CD14-positive monocyte (primary cell): ENCODE results near the gene GPR156. TPM values are rescaled to one million over a fixed set of nuclear protein-coding genes. Genes with fewer than 3 reads are reported as not detected.
A peak's percentile ranks its signal among the peaks of the same experiment; 100 is the strongest.

Experiments used
- DNase-seq, 3 donors: peaks; one replicate each; pipeline ENCODE4 v3.0.0-alpha.2; 2011 to 2022
- H2AFZ ChIP-seq: 2 replicates; pipeline ENCODE4 v1.6.0; 2012; ENCODE audit warnings: mild to moderate bottlenecking, low read depth, low read length, inconsistent platforms; ENCODE audit not compliant: insufficient read depth, poor library complexity, severe bottlenecking
- H3K27ac ChIP-seq, 2 donors: 1 replicate in 1 of 2; 2 replicates in 1 of 2; pipeline ENCODE4 v1.5.1; 2012 to 2013; ENCODE audit warnings: low read length in 2 of 2, control low read depth in 1 of 2, inconsistent platforms in 1 of 2, low read depth in 1 of 2, mild to moderate bottlenecking in 1 of 2
- H3K27me3 ChIP-seq, 2 donors: one replicate each; pipeline versions ENCODE4 v1.6.0 to v1.6.1; 2011 to 2013; ENCODE audit warnings: low read length in 2 of 2; ENCODE audit not compliant: control insufficient read depth in 2 of 2, insufficient read depth in 2 of 2
- H3K36me3 ChIP-seq, 2 donors: replicated peaks in 1 of 2; 1 replicate in 1 of 2; 2 replicates in 1 of 2; pipeline versions ENCODE4 v1.5.1 to v1.6.1; 2012 to 2013; ENCODE audit warnings: low read length in 2 of 2, control low read depth in 1 of 2, inconsistent platforms in 1 of 2, mild to moderate bottlenecking in 1 of 2; ENCODE audit not compliant: insufficient read depth in 2 of 2, control insufficient read depth in 1 of 2
- H3K4me1 ChIP-seq, 2 donors: 1 replicate in 1 of 2; 2 replicates in 1 of 2; pipeline versions ENCODE4 v1.5.1 to v1.6.1; 2012 to 2013; ENCODE audit warnings: low read length in 2 of 2, control low read depth in 1 of 2, inconsistent platforms in 1 of 2, mild to moderate bottlenecking in 1 of 2, moderate library complexity in 1 of 2; ENCODE audit not compliant: insufficient read depth in 2 of 2, control insufficient read depth in 1 of 2
- H3K4me2 ChIP-seq: replicated peaks from 2 replicates; pipeline ENCODE3; 2012; ENCODE audit warnings: low read length, moderate library complexity, mild to moderate bottlenecking; ENCODE audit not compliant: poor library complexity, severe bottlenecking; ENCODE audit errors: extremely low read depth
- H3K4me3 ChIP-seq, 3 experiments: fragments of 200-600 bp in 1 of 3; sonication (generic) in 1 of 3; replicated peaks in 1 of 3; 1 replicate in 2 of 3; 2 replicates in 1 of 3; pipeline ENCODE4 v1.5.1; 2011 to 2013; ENCODE audit warnings: low read length in 3 of 3, mild to moderate bottlenecking in 3 of 3, control low read depth in 2 of 3, low read depth in 2 of 3, inconsistent platforms in 1 of 3, moderate library complexity in 1 of 3
- H3K79me2 ChIP-seq: 2 replicates; pipeline ENCODE4 v1.6.0; 2012; ENCODE audit warnings: mild to moderate bottlenecking, control low read depth, inconsistent platforms, low read length, moderate library complexity; ENCODE audit not compliant: insufficient read depth
- H3K9ac ChIP-seq: 2 replicates; pipeline ENCODE4 v1.6.0; 2017; ENCODE audit warnings: low read length, mild to moderate bottlenecking; ENCODE audit not compliant: insufficient read depth, poor library complexity, severe bottlenecking
- H3K9me3 ChIP-seq, 2 donors: replicated peaks in 1 of 2; 1 replicate in 1 of 2; 2 replicates in 1 of 2; pipeline versions ENCODE4 v1.5.1 to v1.6.1; 2012 to 2013; ENCODE audit warnings: low read length in 2 of 2, control low read depth in 1 of 2; ENCODE audit not compliant: control insufficient read depth in 1 of 2, insufficient read depth in 1 of 2
- H4K20me1 ChIP-seq: 2 replicates; pipeline ENCODE4 v1.6.0; 2012; ENCODE audit warnings: mild to moderate bottlenecking, low read length, control low read depth, moderate library complexity; ENCODE audit not compliant: insufficient read depth
- H3K27ac Mint-ChIP-seq, 7 donors: one replicate each; pipeline ENCODE4 v1.8.0; 2020; ENCODE audit warnings: mild to moderate bottlenecking in 7 of 7, mixed read lengths in 7 of 7, moderate library complexity in 6 of 7, inconsistent platforms in 2 of 7
- H3K27me3 Mint-ChIP-seq, 3 donors: one replicate each; pipeline ENCODE4 v1.8.0; 2021 to 2022; ENCODE audit warnings: low read depth in 3 of 3, mild to moderate bottlenecking in 3 of 3, mixed read lengths in 3 of 3, moderate library complexity in 3 of 3, inconsistent platforms in 1 of 3
- H3K36me3 Mint-ChIP-seq, 2 donors: one replicate each; pipeline ENCODE4 v1.8.0; 2020; ENCODE audit warnings: mixed read lengths in 2 of 2, inconsistent platforms in 1 of 2, mild to moderate bottlenecking in 1 of 2
- H3K4me1 Mint-ChIP-seq: one replicate; pipeline ENCODE4 v1.8.0; 2020; ENCODE audit warnings: mild to moderate bottlenecking, mixed read lengths
- H3K4me3 Mint-ChIP-seq, 2 donors: one replicate each; pipeline ENCODE4 v1.8.0; 2020; ENCODE audit warnings: mild to moderate bottlenecking in 2 of 2, mixed read lengths in 2 of 2, moderate library complexity in 1 of 2
- H3K9me3 Mint-ChIP-seq, 7 donors: one replicate each; pipeline ENCODE4 v1.8.0; 2020 to 2022; ENCODE audit warnings: mixed read lengths in 7 of 7, mild to moderate bottlenecking in 6 of 7, moderate library complexity in 6 of 7, inconsistent platforms in 2 of 7
- WGBS: methylation state at CpG from one replicate; pipeline ENCODE4 v1.1.5; 2013; ENCODE audit warnings: missing lambda C conversion rate; ENCODE audit not compliant: insufficient coverage; 5-methylcytosine and 5-hydroxymethylcytosine counted together
- intact Hi-C, 2 donors: fragments of 100-400 bp; cut with micrococcal nuclease; formaldehyde crosslinking; loops; one replicate each; pipeline versions ENCODE4 v1.15.0 to v1.15.1; 2023
- polyA plus RNA-seq, 3 donors: library from polyadenylated mRNA; depleted of rRNA in 1 of 3; unstranded in 2 of 3; stranded (reverse) in 1 of 3; fragments of 300-500 nt in 2 of 3; fragments of >200 nt in 1 of 3; fragmentation: Illumina TruSeq in 2 of 3; gene quantifications; 1 replicate in 2 of 3; 2 replicates in 1 of 3; pipeline ENCODE4 v1.2.3, GENCODE V29; 2012 to 2021
- TF ChIP-seq, protein P1 (sequence below): fragments of 200-600 bp; IDR thresholded peaks from one replicate; pipeline ENCODE4 v1.8.0; 2022; ENCODE audit warnings: antibody characterized with exemption, mild to moderate bottlenecking

Gene GPR156
- polyA plus RNA-seq, 3 donors = not detected

DNA sequence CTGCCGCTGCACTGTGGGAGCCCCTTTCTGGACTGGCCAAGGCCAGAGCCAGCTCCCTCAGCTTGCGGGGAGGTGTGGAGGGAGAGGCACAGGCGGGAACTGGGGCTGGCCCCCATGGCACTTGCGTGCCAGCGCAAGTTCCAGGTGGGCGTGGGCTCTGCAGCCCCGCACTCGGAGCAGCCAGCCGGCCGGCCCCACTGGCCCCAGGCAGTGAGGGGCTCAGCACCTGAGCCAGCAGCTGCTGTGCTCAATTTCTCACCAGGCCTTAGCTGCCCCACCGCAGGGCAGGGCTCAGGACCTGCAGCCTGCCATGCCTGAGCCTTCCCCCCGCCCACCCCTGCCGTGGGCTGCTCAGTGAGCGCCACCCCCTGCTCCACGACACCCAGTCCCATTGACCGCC is 4.6 kb upstream of the GPR156 start:
- Mint-ChIP-seq H3K4me1 (peaks cover 2% of the 10 kb centered on the region), H3K27ac (no peak overlapping the region), H3K36me3 (no peaks in the 10 kb centered on the region), H3K4me3 (no peak overlapping the region), H3K9me3 (peaks cover 10 to 34% (median 30%) of the 10 kb centered on the region in 7 donors), H3K27me3 (peaks cover 28 to 33% (median 29%) of the 10 kb centered on the region in 3 donors)
- H4K20me1 ChIP-seq = no peaks in the 10 kb centered on the region
- WGBS = 97% methylated on average over 16 of the region's 16 CpGs
- H3K9ac ChIP-seq = no peak overlapping the region
- no peak for DNase-seq
- no peaks in the 10 kb centered on the region for H3K79me2 ChIP-seq
- intact Hi-C loops = no loop called here
- H3K27me3 ChIP-seq = peaks cover 20 to 25% of the 10 kb centered on the region in 2 donors
- peaks cover 5 to 18% of the 10 kb centered on the region in 2 donors for H3K9me3 ChIP-seq
- no peak overlapping the region for H2AFZ ChIP-seq
- no peaks in the 10 kb centered on the region for H3K36me3 ChIP-seq
- H3K4me1 ChIP-seq = peaks cover 0 to 5% of the 10 kb centered on the region in 2 donors
- TF ChIP-seq, protein P1, sequence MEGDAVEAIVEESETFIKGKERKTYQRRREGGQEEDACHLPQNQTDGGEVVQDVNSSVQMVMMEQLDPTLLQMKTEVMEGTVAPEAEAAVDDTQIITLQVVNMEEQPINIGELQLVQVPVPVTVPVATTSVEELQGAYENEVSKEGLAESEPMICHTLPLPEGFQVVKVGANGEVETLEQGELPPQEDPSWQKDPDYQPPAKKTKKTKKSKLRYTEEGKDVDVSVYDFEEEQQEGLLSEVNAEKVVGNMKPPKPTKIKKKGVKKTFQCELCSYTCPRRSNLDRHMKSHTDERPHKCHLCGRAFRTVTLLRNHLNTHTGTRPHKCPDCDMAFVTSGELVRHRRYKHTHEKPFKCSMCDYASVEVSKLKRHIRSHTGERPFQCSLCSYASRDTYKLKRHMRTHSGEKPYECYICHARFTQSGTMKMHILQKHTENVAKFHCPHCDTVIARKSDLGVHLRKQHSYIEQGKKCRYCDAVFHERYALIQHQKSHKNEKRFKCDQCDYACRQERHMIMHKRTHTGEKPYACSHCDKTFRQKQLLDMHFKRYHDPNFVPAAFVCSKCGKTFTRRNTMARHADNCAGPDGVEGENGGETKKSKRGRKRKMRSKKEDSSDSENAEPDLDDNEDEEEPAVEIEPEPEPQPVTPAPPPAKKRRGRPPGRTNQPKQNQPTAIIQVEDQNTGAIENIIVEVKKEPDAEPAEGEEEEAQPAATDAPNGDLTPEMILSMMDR = no peak
- H3K27ac ChIP-seq = no peak overlapping the region
- H3K4me3 ChIP-seq = no peak overlapping the region
- H3K4me2 ChIP-seq = no peak overlapping the region

DNA sequence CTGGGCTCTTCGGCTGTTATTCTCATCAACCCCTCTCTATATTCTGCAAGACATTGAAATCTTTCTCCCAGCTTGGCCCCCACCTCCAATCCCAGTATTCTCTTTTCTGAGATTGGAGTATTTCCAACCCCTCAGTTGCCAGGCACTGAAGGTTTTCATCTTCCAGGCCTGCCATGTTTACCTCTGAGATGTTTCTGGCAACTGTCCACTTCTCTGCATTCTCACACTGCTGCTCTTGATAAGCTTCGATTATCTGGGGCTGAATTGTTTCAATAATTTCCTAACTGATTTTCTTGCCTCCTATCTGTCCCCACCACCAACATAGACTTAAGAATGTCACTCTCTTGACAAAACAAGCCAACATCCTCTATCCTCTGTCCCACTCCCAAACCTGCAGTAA is 1.4 kb upstream of the GPR156 start:
- no peak overlapping the region for H3K27ac ChIP-seq
- H3K4me3 Mint-ChIP-seq = peak overlapping the region in 1 of 2 donors; percentile 36
- TF ChIP-seq, protein P1 = no peak
- 71% methylated on average over 1 of the region's 2 CpGs for WGBS
- H3K9me3 ChIP-seq = peaks cover 8 to 10% of the 10 kb centered on the region in 2 donors
- no peaks in the 10 kb centered on the region for H3K79me2 ChIP-seq
- DNase-seq = no peak
- no peaks in the 10 kb centered on the region for H3K36me3 Mint-ChIP-seq
- peaks cover 10 to 18% (median 17%) of the 10 kb centered on the region in 7 donors for H3K9me3 Mint-ChIP-seq
- no peak overlapping the region for H3K4me3 ChIP-seq
- H4K20me1 ChIP-seq = no peaks in the 10 kb centered on the region
- H3K27me3 ChIP-seq = peaks cover 37 to 48% of the 10 kb centered on the region in 2 donors
- H3K36me3 ChIP-seq = no peaks in the 10 kb centered on the region
- peaks cover 0 to 5% of the 10 kb centered on the region in 2 donors for H3K4me1 ChIP-seq
- no peak overlapping the region for H3K9ac ChIP-seq
- H2AFZ ChIP-seq = no peak overlapping the region
- peaks cover 5% of the 10 kb centered on the region for H3K4me1 Mint-ChIP-seq
- intact Hi-C loops = no loop called here
- H3K27ac Mint-ChIP-seq = no peak overlapping the region
- H3K27me3 Mint-ChIP-seq = peaks cover 49 to 62% (median 52%) of the 10 kb centered on the region in 3 donors
- no peak overlapping the region for H3K4me2 ChIP-seq
